Putamen (tissue), 1 donor: Measurements from ENCODE around the gene NUCKS1.

ENCODE experiments used
- DNase-seq: peaks from one replicate; pipeline ENCODE4 v3.0.0-alpha.2; 2016; ENCODE audit warnings: low spot score

NUCKS1 gene, protein sequence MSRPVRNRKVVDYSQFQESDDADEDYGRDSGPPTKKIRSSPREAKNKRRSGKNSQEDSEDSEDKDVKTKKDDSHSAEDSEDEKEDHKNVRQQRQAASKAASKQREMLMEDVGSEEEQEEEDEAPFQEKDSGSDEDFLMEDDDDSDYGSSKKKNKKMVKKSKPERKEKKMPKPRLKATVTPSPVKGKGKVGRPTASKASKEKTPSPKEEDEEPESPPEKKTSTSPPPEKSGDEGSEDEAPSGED

GRCh38 chr1:205750138-205751035, at the start of gene NUCKS1:
TSS of gene NUCKS1 (minus strand) at chr1:205750182. CDS start at chr1:205749973, 209 bp downstream.
- DNase-seq: peak; percentile 99

DNA sequence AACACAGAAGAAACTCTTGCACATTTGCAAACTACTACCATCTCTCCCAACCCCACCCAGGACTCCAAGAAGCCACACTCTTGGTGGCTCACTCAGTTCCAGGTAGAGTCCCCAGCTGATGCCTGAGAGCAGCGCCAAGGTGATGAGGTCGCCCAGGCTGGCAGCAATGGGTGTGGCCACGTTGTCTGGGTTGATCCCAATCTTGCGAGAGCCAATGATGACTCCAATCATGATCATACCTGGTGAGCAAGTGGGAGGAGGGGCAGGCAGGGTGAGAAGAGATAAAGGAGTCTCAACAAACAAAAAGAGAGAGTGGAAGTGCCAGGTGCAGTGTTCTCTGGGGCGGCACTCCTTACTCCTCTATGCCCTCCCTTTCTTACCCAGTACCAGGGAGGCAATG, 48.6 kb upstream of the NUCKS1 start:
- DNase-seq: no peak

DNA sequence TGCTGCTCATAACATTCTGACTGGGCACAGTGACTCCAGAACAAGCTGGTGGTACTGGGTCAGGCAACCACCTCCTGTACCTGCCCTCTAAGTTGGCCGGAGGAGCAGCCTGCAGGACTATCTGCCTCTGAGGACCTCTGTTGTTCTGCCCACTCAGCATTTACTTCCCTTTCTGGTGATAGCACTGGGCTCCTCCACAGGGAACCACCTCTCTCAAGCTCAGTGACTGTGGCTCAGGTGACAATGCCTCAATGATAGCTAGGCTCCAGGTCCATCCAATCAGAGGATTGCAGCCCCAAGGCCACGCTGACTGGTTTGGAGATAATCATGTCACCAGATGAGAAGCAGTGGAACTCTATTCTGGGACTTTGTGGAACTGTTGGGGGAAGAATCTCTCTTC, 47.2 kb upstream of the NUCKS1 start:
- no peak for DNase-seq

GRCh38 chr1:205794011-205794730, 44.2 kb upstream of the NUCKS1 start:
- no peak for DNase-seq

- no peak for DNase-seq
Observed at GRCh38 chr1:205792961-205793673, 43.1 kb upstream of the NUCKS1 start.

DNA sequence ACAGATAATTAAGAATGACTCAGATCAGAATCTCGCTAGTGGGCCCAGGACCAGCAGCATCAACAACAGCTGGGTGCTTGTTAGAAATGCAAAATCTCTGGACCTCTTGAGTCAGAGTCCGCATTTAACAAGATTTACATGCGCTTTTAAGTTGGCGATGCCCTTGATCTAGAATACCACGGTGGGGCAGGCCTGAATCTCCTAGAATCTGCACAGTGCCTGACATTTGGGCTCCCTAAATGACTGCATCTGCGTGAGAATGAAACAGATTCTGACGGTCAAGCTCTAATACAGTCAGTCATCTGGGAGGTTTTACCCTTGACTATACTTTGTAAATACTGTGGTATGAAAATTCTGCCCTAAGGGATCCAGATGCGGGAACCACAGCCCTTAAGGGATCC, 42.5 kb upstream of the NUCKS1 start:
- DNase-seq: no peak

GRCh38 chr1:205791568-205792180, 41.7 kb upstream of the NUCKS1 start:
- peak; percentile 67 for DNase-seq

DNA sequence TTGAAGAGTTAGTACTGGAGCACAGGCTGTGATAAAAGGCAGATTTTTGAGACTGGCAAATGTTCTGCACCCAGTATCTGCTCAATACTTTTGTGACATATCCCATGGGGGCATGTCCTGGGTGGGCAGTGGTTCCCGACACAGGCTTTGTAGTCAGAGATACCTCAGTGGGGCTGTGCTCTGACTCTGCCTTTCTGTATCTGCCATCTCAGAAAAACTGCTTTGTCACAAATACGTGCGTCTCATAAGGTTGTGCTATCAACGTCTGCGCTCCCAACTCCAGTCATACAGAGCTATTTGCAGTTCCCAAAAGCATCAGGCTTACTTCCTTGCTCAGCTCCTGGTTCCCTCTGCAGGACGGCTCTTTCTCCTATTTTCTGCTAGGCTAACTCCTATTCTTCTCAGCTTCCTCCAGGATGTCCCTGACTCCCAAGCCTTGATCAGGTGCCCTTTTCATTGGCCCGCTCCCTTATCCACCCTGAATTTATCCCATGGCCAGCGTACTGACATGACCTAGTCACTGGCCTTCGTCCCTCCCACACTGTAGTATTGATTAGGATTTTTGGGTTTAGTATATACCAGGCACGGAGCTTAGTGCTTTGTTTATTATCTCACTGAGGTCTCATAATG, 37.4 kb upstream of the NUCKS1 start:
- DNase-seq: no peak

DNA sequence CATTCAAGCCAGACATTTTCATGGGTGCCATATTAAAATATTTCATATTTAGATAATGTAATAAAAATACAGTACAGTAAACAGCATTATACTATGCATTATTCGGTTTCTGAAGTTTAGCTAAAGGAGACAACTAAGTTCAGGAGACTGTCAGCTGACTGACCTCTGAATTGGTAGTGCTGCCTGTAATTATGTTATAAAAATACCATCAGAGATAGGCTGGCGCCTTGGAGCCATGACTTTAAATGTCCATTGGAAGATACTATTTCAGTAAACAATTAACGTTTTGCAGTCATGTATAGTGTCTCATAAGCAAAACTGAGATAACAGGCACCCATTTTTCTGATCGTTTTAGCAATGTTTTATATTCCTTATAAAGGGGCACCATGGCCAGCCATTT, 36.6 kb upstream of the NUCKS1 start:
- DNase-seq: no peak

GRCh38 chr1:205785446-205785845, 35.5 kb upstream of the NUCKS1 start:
- no peak for DNase-seq

DNA sequence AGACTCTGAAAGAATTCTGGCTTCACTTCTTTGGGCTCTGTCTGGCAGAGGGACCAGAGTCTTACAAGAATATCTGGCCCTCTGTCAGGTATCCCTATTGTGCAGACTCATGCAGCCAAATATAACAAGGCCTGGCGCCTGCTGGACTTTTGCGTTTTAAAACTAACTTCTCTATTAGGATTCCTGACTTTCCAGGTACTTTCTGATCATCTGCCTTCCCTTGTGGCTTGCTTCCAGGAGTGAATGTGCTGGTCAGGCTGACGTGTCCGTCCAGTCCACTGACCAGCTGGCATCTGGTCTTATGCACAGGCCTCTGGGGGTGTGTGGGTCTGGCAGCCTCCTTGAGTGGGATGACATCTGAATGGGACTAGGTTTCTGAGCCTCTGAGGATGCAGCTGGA, 33.9 kb upstream of the NUCKS1 start:
- no peak for DNase-seq

GRCh38 chr1:205783433-205783795, 33.4 kb upstream of the NUCKS1 start:
- DNase-seq: no peak

DNA sequence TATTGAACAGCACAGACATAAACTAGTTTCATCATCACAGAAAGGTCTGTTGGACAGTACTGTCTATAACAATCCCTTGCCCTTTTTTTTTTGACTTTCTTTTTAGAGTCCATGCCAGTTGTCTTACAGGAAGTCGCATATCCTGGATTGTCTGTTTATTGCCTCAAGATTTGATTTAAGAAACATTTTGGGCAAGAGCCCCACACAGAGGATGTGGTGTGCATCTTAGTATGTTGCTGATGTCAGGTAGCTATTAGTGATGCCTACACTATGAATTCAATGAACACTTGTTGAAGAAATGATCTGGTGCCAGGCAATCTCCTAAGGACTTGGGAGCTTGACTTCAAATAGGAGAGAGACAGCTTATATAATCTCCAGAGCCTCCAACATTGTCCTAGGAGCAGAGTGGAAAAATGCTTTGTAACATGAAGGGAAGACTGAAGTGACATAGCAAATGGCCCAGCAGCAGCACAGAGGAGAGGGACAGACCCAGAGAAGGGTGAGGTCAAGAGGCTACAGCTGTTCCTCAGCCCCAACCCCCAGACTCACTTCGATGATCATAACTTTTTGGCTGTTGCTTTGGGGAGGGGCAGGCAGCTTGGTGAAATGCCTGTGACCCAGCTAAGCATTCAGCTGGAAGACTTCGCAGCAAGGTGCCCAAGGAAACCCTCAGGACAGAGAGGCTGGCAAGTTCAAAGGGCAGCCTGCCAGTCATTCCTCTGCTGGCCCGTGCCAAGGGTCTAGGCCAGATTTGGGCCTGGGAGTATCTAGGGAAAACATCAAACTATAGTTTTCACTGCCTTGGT, 32.8 kb upstream of the NUCKS1 start:
- no peak for DNase-seq

- no peak for DNase-seq
Observed at GRCh38 chr1:205780335-205780734, 30.4 kb upstream of the NUCKS1 start.

DNA sequence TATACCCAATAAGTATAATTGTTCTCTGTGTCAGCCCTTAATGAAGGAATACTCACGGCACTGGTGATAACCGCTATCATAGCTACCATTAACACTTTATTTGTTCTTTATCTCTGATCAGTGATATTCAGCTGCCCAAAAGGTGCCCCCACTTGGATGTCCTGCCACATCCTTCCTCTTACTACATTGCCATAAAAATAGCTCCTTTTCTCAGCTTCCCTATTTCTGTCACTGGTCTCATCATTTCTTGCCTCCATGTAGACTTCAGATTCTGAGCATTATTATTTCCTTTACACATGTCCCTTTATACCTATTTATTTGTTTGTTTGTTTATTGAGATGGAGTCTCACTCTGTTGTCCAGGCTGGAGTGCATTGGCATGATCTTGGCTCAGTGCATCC, 28.0 kb upstream of the NUCKS1 start:
- no peak for DNase-seq

DNA sequence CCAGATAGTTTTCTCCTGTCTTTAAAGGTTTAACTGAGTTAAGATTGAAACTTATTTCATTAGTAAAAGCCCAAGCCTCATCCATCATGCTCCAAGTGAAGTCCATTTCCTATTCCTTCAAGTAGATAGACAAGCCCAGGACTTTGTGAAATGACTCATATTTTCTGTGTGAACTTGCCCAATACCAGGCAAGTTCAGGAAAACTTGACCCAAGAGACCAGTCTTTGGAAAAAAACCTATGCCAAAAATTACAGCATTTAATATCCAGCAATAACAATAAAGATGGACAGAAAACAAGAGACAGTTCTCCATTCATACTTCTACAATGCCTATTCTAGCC, 25.7 kb upstream of the NUCKS1 start:
- no peak for DNase-seq

GRCh38 chr1:205775015-205775716, 25.2 kb upstream of the NUCKS1 start, which contains the start of gene RAB29:
TSS of gene RAB29 (minus strand) at chr1:205775482. CDS start at chr1:205774956, 526 bp downstream.
- peak; percentile 86 for DNase-seq

GRCh38 chr1:205774198-205775014, 24.4 kb upstream of the NUCKS1 start:
- DNase-seq: no peak

DNA sequence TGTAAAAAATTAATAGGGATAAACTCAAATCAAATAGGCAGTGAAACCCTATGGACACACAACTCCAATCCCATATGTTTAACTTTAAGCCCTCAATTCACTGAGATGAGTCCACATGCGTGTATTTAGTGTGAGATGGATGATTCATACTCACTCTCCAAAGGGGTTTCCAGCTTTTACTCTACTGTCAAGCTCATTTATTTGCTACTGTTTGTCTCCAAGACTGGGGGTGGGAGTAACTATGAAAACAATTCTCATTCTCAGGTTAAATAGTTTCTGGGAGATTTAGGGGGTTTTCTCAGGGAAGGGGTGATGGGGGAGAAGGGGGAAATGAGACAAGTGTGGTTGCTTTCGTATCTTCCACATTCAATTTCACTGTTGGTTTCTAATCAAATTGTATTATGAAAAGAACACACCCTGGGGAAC, 22.6 kb upstream of the NUCKS1 start:
- DNase-seq: no peak
